ENCODE data around the gene ANKRD35.
A peak's percentile ranks its signal among the peaks of the same experiment; 100 is the strongest.

The ANKRD35 gene

DNA sequence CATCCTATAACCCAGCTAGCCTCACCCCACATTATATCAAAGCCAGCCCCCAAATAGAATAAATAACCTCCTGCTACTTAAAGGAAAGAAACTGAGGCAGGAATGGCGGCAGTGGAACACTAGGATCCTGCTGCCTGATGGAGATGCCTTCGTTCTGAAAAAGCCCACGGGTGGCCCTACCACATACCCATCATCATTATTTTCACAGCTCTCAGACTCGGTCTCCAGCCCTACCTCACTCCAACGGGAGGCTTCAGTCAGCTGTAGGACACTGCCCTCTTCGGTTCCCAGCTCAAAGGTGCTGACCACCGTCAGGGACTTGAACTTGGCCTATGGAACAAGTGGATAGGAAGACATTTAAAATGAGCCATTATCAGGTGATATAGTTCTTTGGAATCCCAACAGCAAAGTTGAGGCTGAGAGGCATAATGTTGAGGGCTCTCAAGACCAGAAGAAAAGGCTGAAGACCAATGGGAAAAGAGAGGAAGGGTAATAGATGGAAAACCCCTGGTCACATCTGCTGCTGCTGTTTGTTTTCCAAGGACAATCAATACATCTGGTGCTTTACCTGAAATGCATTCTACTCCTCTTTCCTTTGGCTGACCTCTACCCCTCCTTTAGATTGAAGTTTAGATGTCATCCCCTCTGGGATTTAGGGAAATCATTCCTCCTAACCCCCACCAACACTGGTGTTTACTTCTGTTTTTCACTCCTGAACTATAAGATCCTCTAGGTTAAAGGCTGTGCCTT lies 7.8 kb upstream of the ANKRD35 start:
- DNase-seq (ENCODE audit: low read depth): no peak

DNA sequence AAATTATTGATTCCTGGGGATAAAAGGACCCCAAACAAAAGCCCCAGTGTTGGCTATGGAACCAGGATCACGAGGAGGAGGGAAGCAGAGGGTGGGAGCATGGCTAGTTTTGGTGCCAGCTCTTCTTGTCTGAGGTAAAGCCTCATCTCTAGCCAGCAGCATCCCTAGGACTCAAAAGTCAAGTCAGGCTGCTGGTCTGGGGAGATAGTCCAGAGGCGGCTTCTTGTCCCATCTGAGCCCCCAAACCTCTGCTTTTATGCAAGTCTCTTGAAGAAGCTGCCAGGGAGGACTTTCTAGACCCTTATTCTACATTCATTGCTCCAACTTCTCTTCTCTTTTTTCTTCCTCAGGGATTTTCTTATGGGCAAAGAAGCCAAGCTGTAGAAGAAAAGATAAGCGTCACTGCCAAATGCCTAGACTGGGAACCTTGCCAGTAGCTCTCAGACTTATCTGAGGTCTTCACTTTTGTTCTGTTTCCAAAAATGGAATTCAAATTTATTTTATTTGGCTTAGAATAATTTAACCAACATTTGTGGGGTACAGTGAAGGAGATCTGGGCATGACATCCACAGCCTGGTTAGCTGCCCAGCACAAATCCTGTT lies 6.9 kb upstream of the ANKRD35 start:
- DNase-seq (ENCODE audit: low read depth): peak; percentile 64

DNA sequence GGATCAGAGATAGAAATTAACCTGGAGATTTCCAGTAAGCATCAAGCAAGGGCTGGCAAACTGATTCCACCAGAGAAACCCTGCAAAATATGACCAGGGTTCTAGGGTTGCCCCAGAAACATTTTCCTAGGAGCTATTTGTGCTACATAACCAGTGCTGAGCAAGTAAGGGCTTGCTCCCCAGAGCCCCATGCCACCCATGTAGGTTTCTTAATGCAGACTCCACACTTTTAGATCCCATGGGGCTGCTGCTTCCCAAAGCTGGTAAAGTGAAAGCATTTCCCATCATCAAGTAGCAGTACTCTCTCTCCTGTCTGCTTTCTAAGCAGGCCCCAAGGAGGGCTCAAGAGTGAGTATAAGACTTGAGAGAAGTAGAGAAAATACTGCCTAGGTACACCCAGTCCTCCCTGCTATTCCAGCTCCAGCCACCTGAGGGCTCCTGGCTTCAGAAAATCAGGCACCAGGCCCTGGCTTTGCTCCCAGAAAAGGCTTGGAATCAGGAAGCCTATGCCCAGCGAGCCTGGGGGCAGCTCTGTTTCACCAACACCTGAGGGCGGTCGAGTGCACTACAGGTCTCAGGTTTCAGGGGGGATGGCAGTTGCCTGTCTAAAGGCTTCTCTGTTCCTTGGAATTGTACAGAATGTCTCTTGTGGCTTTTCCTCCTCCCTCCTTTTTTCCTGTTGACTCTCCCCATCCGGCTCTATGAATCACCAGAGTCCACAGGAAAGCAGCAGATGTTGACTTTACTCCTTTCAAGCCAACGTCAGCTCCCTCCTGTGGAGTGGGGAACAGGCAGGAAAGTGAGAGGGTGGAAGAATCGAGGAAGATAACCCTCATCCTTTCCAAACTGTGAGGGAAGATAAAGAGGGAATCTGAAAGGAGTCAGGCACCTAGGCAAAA lies 6.2 kb upstream of the ANKRD35 start:
- DNase-seq (ENCODE audit: low read depth): peak; percentile 97

DNA sequence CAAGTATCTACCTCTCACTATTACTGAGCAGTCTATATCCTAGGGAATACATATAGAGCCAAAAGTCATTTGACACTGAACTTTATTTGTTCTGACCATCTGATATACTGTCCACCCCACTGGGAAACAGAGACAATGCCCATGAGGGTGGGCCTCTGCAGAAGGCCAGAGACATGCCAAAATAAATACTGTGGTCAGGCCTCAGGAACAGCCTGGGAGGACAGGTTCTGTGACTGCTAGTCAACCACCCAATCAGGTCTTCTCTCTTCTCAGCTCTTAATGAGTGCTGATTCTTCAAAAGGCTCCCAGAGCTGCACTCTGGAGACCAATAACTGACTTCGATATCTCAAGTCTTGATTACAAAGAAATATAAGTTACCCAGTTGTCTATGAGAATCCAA lies 5.5 kb upstream of the ANKRD35 start:
- peak; percentile 58 for DNase-seq (ENCODE audit: low read depth)

DNA sequence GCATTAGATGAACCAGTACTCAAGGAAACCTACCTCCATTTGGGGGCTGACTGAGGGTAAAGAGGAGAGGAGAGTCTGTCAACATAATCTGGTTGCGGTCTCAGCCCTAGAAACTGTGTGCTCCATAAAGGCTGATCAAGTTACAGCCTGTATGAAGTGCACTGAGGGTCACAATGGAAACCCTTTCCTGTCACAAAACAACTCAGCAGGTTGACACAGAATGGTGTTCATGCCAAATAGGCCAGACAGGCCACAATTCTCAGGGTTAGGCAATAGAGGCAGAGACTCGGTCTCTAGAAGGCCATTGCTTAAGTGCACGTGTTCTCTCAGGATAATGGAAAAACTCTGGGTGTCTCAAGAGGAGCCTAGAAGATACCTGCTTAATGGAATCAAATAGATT lies 4.1 kb upstream of the ANKRD35 start:
- DNase-seq (ENCODE audit: low read depth): peak; percentile 39

DNA sequence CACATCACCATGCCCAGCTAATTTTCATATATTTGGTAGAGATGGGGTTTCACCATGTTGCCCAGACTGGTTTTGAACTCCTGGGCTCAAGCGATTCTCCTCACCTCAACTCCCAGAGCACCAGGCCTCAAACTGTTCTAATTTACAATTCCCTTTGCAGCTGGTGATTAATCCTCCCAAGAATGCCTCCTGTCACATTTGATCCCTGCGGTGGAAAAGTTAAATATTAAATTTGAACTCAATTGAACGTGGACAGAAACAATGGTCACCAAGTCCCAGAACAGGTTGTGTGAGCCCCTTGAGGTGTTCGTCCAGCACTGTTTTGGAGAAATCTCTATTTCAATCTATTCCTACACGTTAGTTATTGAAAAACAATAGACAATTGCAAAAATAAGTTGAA lies 2.0 kb upstream of the ANKRD35 start:
- peak; percentile 27 for DNase-seq (ENCODE audit: low read depth)

DNA sequence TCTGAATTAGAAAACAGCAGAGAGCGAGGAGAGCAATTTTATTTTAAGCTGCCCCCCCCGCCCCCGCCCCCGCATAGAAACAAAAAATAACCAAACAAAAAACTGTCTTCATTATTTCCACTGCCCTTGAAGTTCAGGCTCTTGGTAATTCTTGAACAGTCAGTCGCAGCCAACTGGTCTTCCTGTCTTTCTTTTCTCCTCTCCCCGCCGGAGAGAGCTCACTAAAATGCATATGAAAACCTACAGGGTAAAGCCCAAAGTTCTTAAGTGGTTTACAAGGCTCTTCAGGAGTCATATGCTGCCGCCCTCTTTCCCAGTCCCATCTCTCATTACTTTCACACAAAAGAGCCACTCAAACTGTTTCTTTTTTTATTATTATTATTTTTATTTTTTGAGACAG lies 1.1 kb upstream of the ANKRD35 start:
- DNase-seq (ENCODE audit: low read depth): no peak

DNA sequence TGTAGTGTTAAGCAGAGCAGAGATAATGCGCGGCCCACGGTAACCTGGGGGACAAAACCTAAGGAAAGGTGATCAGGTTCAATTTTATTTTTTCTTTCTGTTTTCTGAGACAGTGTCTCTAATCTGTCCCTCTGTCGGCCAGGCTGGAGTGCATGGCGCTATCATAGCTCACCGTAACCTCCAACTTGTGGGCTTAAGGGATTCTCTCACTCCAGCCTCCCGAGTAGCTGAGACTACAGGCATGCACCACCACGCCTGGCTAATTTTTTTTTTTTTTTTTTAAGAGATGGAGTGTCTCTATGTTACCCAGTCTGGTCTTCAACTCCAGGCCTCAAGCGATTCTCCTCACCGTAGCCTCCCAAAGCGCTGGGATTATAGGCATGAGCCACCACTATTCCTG lies 724 bp upstream of the ANKRD35 start:
- no peak for DNase-seq (ENCODE audit: low read depth)

DNA sequence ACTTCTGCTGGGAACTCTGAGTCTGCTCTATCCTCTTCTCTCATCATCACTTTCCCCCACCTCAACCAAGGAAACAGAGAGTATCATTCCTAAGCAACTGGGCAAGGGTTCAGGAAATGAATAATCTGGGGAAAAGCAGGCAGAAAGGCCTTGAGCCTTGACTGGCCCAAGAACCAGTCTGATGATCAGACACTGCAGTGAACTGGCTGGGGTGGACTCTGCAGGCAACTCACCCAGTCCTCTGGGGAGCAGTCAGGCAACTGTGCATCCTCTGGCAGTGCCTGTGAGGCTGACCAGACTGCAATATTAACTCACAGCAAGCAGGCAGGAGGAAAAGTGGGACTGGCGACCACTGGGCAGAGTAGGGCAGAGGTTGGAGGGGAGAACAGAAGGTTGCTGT lies 991 bp downstream of the ANKRD35 start:
- peak; percentile 48 for DNase-seq (ENCODE audit: low read depth)

DNA sequence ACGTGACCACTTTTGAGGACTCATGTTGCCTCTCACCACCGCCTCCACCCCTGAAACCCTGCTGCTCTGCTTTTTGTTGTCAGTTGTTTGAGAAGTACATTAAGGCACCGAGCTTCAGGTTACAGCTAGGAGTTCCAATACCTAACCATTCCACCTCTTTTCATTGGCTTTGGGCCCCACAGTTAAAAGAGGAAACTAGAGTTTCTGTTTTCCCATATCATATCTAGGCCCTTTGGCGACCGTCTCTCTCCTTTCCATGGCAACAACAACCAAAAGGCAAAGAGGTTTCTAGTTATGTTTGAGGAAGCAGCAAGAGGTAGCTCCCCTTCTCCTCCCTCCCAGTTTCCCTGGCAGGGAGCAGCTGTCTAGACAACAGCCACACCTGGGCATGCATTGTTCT lies 5.9 kb downstream of the ANKRD35 start:
- no peak for DNase-seq (ENCODE audit: low read depth)

DNA sequence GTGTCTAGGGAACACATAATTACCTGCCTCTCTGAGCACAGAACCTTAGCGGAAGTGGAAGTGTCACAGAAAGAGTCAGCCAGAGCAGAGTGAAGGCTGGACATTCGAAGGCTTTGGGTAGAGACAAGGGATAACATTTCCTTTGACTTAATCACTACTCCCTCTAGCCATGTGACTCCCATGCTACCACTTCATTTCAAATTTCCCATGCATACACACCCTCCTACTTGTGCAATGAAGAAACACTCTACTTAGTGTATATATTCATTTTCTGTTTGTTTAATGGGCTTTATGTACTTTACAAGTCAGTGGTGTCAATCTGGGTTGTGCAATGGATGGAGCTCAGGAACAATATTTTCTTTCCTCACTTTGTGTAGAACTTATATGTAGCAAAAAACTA lies 6.9 kb downstream of the ANKRD35 start:
- peak; percentile 74 for DNase-seq (ENCODE audit: low read depth)

DNA sequence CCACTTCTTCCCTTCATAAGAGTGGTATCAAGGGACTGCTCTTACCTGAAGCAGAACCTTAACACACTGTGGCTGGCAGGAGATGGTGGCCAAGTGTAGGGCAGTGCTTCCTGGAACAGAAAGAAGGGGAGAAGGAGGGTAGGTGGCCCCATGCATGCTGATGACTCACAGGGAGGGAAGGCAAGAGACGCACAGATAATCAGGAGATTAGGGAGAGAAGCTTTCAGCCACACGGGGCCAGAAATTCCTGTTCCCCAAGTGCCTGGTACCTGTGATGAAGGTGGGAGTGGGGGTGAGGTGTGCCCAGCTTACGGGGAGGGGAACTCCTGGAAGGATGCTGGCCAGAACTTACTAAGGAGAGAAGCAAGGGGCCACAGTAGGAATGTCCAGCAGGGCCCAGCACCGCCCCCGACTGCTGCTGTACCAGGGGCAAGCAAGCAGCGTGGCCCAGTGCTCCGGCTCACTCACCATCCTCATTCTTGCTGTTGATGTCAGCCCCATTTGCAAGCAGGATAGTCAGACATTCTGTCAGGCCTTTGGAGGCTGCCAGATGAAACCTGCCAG lies 7.7 kb downstream of the ANKRD35 start:
- DNase-seq (ENCODE audit: low read depth): peak; percentile 53

DNA sequence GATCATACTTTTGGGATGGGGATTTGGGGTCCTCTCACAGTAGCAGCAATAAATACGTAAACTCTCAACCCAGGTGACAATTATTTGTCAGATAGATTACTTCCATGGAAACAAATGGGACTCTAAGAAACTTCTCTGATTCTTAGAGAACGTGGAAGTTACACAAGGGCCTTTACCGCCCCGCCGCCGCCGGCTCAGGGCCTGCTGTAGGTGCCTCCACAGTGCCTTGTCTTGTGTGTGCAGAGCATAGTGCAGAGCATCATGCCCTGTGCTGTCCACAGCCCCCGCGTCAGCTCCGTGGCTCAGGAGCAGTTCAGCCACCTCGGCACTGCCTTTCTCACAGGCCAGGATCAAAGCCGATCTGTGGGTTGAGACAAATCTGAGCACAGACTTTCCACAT lies 11.0 kb downstream of the ANKRD35 start:
- no peak for DNase-seq (ENCODE audit: low read depth)

DNA sequence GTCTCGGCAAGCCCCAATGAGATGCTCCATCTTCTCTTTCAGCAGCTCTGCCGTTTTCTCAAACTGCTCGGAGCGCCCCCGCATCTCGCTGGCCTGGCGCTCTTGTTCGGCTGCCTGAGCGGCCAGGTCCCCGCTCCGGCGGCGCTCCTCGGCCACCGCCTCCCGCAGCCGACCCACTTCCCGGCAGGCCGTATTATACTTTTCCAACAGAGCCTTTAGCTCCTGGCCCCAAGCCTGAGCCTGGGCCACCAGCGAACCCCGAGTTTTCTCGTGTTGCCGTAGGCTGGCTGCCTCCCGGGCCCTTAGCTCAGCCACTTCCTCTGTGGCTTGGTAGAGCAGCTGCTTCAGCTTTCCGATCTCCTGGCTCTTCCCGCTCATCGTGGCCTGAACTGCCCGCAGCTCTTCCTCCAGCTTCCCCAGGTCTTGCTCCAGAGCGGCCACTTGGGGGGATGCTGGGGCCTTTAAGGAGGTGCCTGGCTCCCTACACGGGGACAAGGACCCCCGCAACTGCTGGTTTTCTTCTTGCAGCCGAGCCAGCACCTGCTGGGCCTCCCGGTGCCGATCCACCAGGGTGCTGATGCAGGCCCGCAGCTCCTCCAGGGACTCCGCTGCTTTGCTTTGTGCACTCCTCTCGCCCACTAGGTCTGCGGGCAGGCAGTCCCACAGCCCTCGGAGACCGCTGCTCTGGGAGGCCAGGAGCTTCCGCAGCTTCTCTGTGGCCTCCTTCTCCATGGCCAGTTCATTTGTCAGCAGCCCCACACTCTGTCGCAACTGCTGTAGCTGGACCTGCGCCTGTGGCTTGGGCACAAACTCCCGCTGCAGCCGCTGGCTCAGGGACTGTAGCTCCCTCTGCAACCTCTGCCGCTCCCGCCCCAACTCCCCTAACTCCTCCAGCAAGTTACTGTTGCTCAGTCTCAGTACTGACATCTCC lies 13.4 kb downstream of the ANKRD35 start:
- peak; percentile 59 for DNase-seq (ENCODE audit: low read depth)

DNA sequence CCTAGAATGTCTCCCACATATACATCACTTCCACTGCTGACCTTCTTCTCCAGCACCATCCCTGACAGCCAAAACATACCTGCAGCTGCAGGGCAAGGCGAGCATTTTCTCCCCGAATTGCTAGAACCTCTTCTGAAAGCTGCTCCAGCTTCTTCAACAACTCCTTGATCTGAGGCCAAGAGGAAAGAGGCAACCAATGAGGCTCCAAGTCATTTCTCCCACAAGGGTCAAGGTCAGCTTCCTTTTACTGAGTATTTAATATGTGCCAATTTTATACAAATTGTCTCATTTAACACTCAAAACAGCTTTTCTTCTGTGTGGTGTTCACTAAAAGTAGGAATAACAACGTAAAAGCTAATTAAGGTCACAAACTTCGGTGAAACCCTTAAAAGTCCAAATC lies 17.4 kb downstream of the ANKRD35 start:
- DNase-seq (ENCODE audit: low read depth): no peak

DNA sequence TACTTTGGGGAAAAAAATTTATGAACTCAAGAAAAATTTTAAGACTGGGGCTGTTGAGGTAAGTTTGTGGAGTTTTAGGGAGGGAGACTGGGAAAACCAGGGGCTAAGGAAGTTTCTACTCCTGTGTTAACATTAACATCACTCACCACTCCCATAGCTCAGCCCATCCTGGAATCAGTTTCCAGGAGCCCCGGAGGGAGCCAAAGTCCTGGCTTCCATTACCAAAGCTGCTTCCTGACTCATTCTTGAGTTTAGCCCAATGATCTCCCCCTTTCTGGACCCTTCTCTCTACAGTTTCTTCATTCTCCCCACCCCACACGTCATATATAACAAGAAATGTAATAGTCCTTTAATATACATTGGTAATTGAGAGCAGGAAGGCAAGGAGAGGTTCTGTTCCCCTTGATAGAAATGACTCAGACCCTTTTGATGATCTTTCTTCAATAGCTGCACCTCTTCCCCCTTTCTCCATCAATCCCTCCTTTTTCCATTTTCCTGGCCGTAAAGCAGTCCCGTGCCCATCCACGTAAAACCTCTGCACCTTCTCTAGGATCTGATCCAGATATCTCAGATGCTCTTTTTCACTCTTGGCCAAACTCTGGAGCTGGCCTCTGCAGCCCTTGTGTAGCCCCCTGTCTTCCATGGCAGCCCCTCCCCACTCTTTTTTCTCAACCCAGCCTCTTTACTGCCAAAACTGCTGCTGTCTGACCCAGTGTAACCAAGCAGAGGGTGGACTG lies 22.2 kb downstream of the ANKRD35 start:
- no peak for DNase-seq (ENCODE audit: low read depth)

DNA sequence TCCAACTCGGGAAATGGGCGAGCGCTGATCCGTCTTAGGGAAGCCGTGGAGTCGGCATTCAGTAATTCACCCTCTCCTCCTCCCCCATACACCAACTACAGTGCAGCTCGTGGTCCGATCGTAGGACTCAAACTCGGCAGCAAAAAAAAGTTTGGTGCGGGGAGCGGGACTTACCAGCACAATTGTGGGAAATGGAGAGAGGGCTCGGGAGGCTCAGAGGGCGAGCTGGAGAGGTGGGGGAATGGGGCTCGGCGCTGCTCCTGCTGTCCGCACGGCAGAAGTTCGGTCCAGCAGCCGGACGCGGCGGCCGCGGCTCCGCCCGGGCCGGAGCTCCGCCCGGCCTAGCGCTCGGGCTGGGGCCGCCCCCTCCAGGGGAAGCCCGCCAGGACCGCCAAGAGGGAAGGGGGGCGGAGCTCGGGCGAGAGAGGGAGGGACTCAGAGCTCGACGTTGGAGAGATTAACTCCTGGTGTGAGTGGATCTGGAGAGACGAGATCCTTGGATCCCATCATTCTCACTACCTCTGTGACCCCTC lies 26.1 kb downstream of the ANKRD35 start:
- DNase-seq (ENCODE audit: low read depth): peak; percentile 90

DNA sequence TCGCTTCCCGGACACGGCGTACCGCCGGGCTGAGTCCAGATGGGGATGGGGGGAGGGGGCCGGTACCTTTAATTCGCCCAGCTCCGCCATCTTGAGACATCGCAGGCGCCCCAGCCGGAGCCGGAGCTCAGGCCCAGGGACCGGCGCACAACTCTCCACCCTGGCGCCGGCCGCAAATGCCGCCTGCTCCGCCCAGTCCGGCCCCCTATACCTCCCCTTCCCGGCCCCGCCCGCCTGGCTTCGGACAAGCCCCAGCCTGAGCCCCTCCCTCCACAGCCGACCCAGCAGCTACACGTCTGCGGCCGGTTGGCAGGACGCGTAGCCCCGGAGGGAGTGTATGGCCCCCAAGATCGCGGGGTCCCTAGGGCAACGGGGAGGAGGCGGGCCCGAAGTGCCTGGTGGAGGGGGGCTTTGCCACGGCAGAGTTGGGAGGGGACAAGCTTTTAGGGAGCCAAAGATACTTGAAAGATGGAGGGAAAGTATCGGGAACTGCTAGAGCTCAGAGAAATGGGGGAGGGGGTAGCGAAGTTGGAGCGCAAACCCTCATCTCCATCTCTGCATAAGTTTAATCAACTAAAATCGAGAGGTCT lies 26.7 kb downstream of the ANKRD35 start, which contains the start of gene PIAS3:
Gene PIAS3 (minus strand): TSS at position 181 of the 590 bp plus-strand sequence. CDS start 91 bp downstream, at position 90.
- DNase-seq (ENCODE audit: low read depth): peak; percentile 98

DNA sequence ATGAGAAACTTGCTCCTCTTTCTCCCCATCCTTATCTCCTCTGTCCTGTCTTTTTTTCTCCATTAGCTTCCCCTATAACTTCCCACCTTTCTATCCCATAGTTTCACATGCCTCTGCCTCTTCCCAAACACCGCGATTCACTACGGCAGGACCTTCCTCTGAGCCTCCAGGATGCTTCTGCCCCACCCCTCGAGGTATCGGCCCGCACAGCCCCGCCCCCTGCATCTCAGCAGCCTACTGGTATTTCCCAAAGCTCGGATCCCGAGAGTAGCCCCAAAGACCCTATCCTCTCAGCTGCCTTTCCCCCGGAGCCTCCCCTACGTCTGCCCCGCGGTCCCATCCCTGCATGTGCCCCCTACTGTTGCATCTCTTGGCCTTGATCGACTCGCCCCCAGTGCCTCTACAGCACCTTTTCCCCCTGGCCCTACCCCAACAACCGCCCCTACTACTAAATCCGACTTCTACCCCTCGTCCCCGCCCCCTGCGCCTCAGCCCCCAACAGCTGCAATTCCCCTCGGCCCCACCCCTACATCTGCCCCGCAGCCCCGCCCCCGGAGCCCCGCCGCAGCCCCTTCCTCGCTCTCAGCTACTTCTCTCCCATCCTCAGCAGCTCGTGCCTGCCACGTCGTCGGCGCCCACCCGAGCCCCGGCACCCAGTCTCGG lies 27.3 kb downstream of the ANKRD35 start:
- peak; percentile 47 for DNase-seq (ENCODE audit: low read depth)
